GM12864 (cell line): Measurements from ENCODE around the gene PRM3.
A peak's percentile ranks its signal among the peaks of the same experiment; 100 is the strongest.

ENCODE experiments used
- DNase-seq: peaks from one replicate; pipeline ENCODE4 v3.0.0-alpha.2; 2011; ENCODE audit warnings: low read depth
- H3K4me3 ChIP-seq: 2 replicates; pipeline ENCODE4 v1.5.1; 2011; ENCODE audit warnings: mild to moderate bottlenecking, low read depth, low read length, control low read depth
- TF ChIP-seq, protein P1 (sequence below): IDR thresholded peaks from 2 replicates; pipeline ENCODE4 v1.5.1; 2011; ENCODE audit warnings: low read depth, mild to moderate bottlenecking, moderate library complexity, low read length, control low read depth, inconsistent platforms; ENCODE audit errors: missing control alignments

The PRM3 gene

DNA sequence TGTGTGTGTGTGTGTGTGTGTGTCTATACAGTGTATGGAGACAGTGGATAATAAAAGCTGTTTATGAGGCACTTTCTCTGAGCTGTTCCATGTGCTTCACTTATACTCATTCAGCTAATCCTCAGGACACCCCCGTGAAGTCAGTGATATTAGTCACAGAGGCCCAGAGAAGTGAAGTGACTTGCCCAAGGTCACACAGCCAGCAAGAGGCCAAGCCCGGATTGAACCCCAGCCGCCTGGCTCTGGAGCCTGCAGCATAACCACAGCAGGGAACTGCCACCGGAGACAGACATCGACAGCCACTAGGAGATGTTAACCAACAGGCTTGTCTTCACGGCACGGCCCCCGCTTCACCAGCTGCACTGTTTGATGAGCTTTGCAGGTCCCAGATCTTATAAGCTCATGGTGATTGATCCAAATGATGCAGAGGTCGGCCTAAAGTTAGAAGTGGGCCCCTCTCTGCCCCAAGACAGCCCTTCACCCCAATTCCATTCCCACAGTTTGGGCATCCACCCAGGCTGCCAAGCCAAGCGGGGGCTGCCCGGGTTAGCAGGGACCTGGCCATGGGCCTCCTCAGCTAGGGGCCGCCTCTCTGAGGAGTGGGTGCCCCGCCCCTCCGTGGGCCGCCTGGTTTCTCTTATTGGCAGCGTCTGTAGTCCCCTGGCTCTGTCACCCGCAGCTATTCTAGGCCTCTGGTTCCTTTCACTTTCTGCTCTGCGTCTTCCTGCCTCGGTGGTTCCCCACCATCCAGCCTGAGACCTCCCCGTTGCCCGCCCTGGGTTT, 48.3 kb downstream of the PRM3 start:
- TF ChIP-seq, protein P1, sequence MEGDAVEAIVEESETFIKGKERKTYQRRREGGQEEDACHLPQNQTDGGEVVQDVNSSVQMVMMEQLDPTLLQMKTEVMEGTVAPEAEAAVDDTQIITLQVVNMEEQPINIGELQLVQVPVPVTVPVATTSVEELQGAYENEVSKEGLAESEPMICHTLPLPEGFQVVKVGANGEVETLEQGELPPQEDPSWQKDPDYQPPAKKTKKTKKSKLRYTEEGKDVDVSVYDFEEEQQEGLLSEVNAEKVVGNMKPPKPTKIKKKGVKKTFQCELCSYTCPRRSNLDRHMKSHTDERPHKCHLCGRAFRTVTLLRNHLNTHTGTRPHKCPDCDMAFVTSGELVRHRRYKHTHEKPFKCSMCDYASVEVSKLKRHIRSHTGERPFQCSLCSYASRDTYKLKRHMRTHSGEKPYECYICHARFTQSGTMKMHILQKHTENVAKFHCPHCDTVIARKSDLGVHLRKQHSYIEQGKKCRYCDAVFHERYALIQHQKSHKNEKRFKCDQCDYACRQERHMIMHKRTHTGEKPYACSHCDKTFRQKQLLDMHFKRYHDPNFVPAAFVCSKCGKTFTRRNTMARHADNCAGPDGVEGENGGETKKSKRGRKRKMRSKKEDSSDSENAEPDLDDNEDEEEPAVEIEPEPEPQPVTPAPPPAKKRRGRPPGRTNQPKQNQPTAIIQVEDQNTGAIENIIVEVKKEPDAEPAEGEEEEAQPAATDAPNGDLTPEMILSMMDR: peak; percentile 7
- peak; percentile 70 for DNase-seq
- peak overlapping the region; percentile 16 for H3K4me3 ChIP-seq

DNA sequence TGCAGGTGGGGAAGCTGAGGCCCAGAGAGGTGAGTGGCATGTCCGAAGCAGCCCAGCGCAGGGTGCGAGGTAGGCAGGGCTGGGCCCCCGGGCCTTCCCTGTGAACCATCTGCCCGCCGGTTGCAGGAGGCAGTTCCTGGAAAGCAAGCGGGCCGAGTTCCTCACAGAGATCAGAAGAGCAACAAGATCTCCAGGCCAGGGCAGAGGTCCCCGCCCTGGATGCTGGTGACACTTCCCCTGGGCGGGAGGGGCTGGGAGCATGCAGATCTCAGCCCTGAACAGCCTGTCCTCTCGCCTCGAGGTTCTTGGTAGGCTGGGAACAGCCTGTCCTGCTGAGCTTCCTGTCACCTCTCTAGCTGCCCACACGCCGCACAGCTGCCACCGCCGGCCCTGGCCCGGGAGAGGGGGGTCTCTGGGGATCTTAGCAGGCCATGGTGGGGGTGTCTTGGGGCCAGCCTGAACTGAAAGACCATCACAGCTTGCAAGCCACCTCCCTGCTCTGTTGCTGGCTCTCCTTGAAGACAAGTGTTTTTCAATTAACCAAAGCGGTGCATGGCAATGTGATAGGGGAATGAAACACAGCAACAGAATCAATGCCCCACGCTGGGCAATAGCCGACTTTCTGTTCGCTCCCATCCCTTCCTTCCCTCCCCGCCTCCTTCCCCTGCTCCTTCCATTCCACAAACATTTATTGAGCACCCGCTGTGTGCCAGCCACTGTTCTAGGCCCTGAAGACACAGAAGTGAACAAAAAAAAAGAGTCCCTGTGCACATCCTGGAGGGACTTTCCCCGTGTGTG, 49.1 kb downstream of the PRM3 start:
- DNase-seq: no peak
- TF ChIP-seq, protein P1: no peak
- no peak overlapping the region for H3K4me3 ChIP-seq
